CD4-positive, alpha-beta T cell treated with Interleukin-6 for 4 hours (primary cell): ENCODE data around the gene DOCK7.

ENCODE experiments used
- DNase-seq: peaks from one replicate; pipeline ENCODE4 v3.0.0-alpha.2; 2020; ENCODE audit warnings: mixed read lengths

DOCK7 gene

GRCh38 chr1:62437273-62437940 is 250.8 kb downstream of the DOCK7 start:
- peak; percentile 43 for DNase-seq

- peak; percentile 98 for DNase-seq
These were observed 251.5 kb downstream of the DOCK7 start, which contains the start of gene USP1 for GRCh38 chr1:62436466-62437272. USP1 (plus strand) TSS chr1:62437049; CDS start chr1:62439868, 2,819 bp downstream.

- peak; percentile 97 for DNase-seq
These were observed 252.1 kb downstream of the DOCK7 start for GRCh38 chr1:62436039-62436465.

- DNase-seq: no peak
These were observed 252.8 kb downstream of the DOCK7 start for GRCh38 chr1:62435231-62436038.

GRCh38 chr1:62434618-62435001 is 253.6 kb downstream of the DOCK7 start:
- DNase-seq: no peak

GRCh38 chr1:62433861-62434617 is 254.1 kb downstream of the DOCK7 start:
- no peak for DNase-seq

GRCh38 chr1:62429581-62429980 is 258.6 kb downstream of the DOCK7 start:
- no peak for DNase-seq

GRCh38 chr1:62428351-62428750 is 259.8 kb downstream of the DOCK7 start:
- DNase-seq: no peak

- no peak for DNase-seq
These were observed 261.4 kb downstream of the DOCK7 start for GRCh38 chr1:62426794-62427193.

- DNase-seq: no peak
These were observed 261.9 kb downstream of the DOCK7 start for GRCh38 chr1:62426237-62426636.

- no peak for DNase-seq
These were observed 263.1 kb downstream of the DOCK7 start for GRCh38 chr1:62425041-62425440.

GRCh38 chr1:62424411-62424810 is 263.8 kb downstream of the DOCK7 start:
- DNase-seq: no peak

- DNase-seq: no peak
These were observed 264.5 kb downstream of the DOCK7 start for GRCh38 chr1:62423580-62424242.

- DNase-seq: no peak
These were observed 268.0 kb downstream of the DOCK7 start for GRCh38 chr1:62420214-62420613.

- DNase-seq: no peak
These were observed 270.7 kb downstream of the DOCK7 start for GRCh38 chr1:62417351-62417999.

GRCh38 chr1:62415687-62416086 is 272.5 kb downstream of the DOCK7 start:
- no peak for DNase-seq

- peak; percentile 7 for DNase-seq
These were observed 280.7 kb downstream of the DOCK7 start for GRCh38 chr1:62407398-62408009.

GRCh38 chr1:62406576-62406975 is 281.6 kb downstream of the DOCK7 start:
- no peak for DNase-seq

- no peak for DNase-seq
These were observed 282.9 kb downstream of the DOCK7 start for GRCh38 chr1:62405247-62405646.
